Neural cell (in vitro differentiated cells): Measurements from ENCODE around the gene RNASEL.

ENCODE experiments used
- CTCF ChIP-seq: fragments of 450-650 bp; IDR thresholded peaks from 2 replicates; pipeline ENCODE4 v1.5.1; 2014; ENCODE audit warnings: antibody characterized with exemption, mild to moderate bottlenecking, moderate library complexity; ENCODE audit not compliant: poor library complexity, severe bottlenecking
- EP300 ChIP-seq: fragments of 450-650 bp; conservative IDR thresholded peaks from 2 replicates; pipeline ENCODE4 v1.6.1; 2014; ENCODE audit warnings: antibody characterized with exemption, mild to moderate bottlenecking, moderate library complexity; ENCODE audit not compliant: poor library complexity, severe bottlenecking
- EZH2 ChIP-seq: fragments of 200-600, 300-800 bp; shearing (Covaris generic), sonication (generic); IDR thresholded peaks from 2 replicates; pipeline ENCODE4 v1.6.1; 2014; ENCODE audit warnings: antibody characterized with exemption, low read length, borderline replicate concordance, mild to moderate bottlenecking; ENCODE audit not compliant: insufficient read depth, poor library complexity, severe bottlenecking
- MXI1 ChIP-seq: fragments of 450-650 bp; conservative IDR thresholded peaks from 2 replicates; pipeline ENCODE4 v1.6.1; 2014; ENCODE audit warnings: antibody characterized with exemption, mild to moderate bottlenecking; ENCODE audit not compliant: poor library complexity, severe bottlenecking
- RAD21 ChIP-seq: fragments of 450-650 bp; conservative IDR thresholded peaks from 2 replicates; pipeline ENCODE4 v1.6.1; 2014; ENCODE audit warnings: antibody characterized with exemption, mild to moderate bottlenecking, moderate library complexity
- REST ChIP-seq: IDR thresholded peaks from 2 replicates; pipeline ENCODE4 v1.6.1; 2012; ENCODE audit warnings: borderline replicate concordance
- SMC3 ChIP-seq: fragments of 450-650 bp; conservative IDR thresholded peaks from 2 replicates; pipeline ENCODE4 v1.6.1; 2014; ENCODE audit warnings: antibody characterized with exemption, mild to moderate bottlenecking, moderate library complexity; ENCODE audit not compliant: poor library complexity

- TF ChIP-seq EZH2 (no peak), CTCF (no peak), RAD21 (no peak), MXI1 (no peak), SMC3 (no peak), REST (no peak), EP300 (no peak)
These were observed 464 bp upstream of the RNASEL start for GRCh38 chr1:182589520-182589919.
